H1 (cell line): ENCODE data around the gene JPH3. TPM values are rescaled to one million over a fixed set of nuclear protein-coding genes. Genes with fewer than 3 reads are reported as not detected.

ENCODE experiments used
- CTCF ChIA-PET: fragments of 300-600 bp; sonication (Branson Sonifier 250); formaldehyde crosslinking; loops from one replicate; lab custom pipeline; 2021; ENCODE audit not compliant: partially characterized antibody; lab: Charles Lee
- POLR2A ChIA-PET: fragments of 300-600 bp; sonication (Branson Sonifier 250); formaldehyde crosslinking; loops from one replicate; lab custom pipeline; 2021; ENCODE audit warnings: inconsistent platforms; ENCODE audit not compliant: partially characterized antibody; lab: Charles Lee
- DNase-seq, 2 experiments: peaks; one replicate each; pipeline versions ENCODE4 v3.0.0 to v3.0.0-alpha.2; 2010 to 2022; ENCODE audit warnings: low spot score in 2 of 2, low read depth in 1 of 2, mixed read lengths in 1 of 2
- FAIRE-seq: peaks from 2 replicates; lab custom pipeline; 2011; peaks lifted over from hg19 to GRCh38; lab: Jason Lieb, UNC
- H2AFZ ChIP-seq: 2 replicates; pipeline ENCODE4 v1.8.1; 2012; ENCODE audit warnings: low read length, inconsistent platforms
- H2AK5ac ChIP-seq: 2 replicates; pipeline ENCODE4 v1.6.1; 2013; ENCODE audit warnings: low read depth, low read length
- H2BK120ac ChIP-seq: replicated peaks from 2 replicates; pipeline ENCODE3; 2013; ENCODE audit warnings: low read depth, low read length, inconsistent platforms
- H2BK12ac ChIP-seq: 2 replicates; pipeline ENCODE4 v1.6.1; 2013; ENCODE audit warnings: low read depth, low read length
- H2BK15ac ChIP-seq: 2 replicates; pipeline ENCODE4 v1.6.1; 2013; ENCODE audit warnings: low read length
- H2BK20ac ChIP-seq: 2 replicates; pipeline ENCODE4 v1.6.1; 2013; ENCODE audit warnings: low read length
- H2BK5ac ChIP-seq: 2 replicates; pipeline ENCODE4 v1.6.1; 2013; ENCODE audit warnings: low read depth, low read length
- H3K14ac ChIP-seq: 2 replicates; pipeline ENCODE4 v1.6.1; 2013; ENCODE audit warnings: inconsistent platforms; ENCODE audit not compliant: insufficient read length
- H3K18ac ChIP-seq: 2 replicates; pipeline ENCODE4 v1.6.1; 2013; ENCODE audit warnings: low read length; ENCODE audit errors: extremely low read depth
- H3K23ac ChIP-seq: 2 replicates; pipeline ENCODE4 v1.6.1; 2013; ENCODE audit warnings: inconsistent platforms; ENCODE audit not compliant: insufficient read length
- H3K23me2 ChIP-seq: 2 replicates; pipeline ENCODE4 v1.6.1; 2013; ENCODE audit warnings: low read depth, low read length
- H3K27ac ChIP-seq: 2 replicates; pipeline ENCODE4 v1.6.1; 2011; ENCODE audit warnings: low read depth, low read length, inconsistent platforms
- H3K27me3 ChIP-seq, 4 experiments: replicated peaks in 1 of 4; 1 replicate in 1 of 4; 2 replicates in 3 of 4; pipeline versions ENCODE4 v1.6.1 to v1.8.1; 2011 to 2013; ENCODE audit warnings: low read length in 3 of 4, mild to moderate bottlenecking in 3 of 4, inconsistent platforms in 2 of 4, mixed read lengths in 2 of 4, moderate library complexity in 1 of 4; ENCODE audit not compliant: control insufficient read depth in 3 of 4, insufficient read depth in 3 of 4; ENCODE audit errors: extremely low read depth in 1 of 4
- H3K36me3 ChIP-seq, 4 experiments: 2 replicates each; pipeline versions ENCODE4 v1.6.1 to v1.8.1; 2011 to 2013; ENCODE audit warnings: mild to moderate bottlenecking in 4 of 4, low read length in 3 of 4, moderate library complexity in 2 of 4, control low read depth in 1 of 4, inconsistent platforms in 1 of 4; ENCODE audit not compliant: insufficient read depth in 4 of 4, control insufficient read depth in 2 of 4
- H3K4ac ChIP-seq: replicated peaks from 2 replicates; pipeline ENCODE3; 2013; ENCODE audit warnings: low read length, low read depth, mixed read lengths, inconsistent platforms; ENCODE audit not compliant: insufficient read length
- H3K4me1 ChIP-seq, 4 experiments: replicated peaks in 1 of 4; 1 replicate in 1 of 4; 2 replicates in 3 of 4; pipeline versions ENCODE4 v1.6.1 to v1.8.1; 2011 to 2013; ENCODE audit warnings: low read length in 3 of 4, inconsistent platforms in 2 of 4, mixed read lengths in 1 of 4; ENCODE audit not compliant: insufficient read depth in 4 of 4, control insufficient read depth in 3 of 4
- H3K4me2 ChIP-seq, 2 experiments: 2 replicates each; pipeline versions ENCODE4 v1.6.1 to v1.8.1; 2011 to 2013; ENCODE audit warnings: low read depth in 2 of 2, low read length in 2 of 2, control low read depth in 1 of 2, inconsistent platforms in 1 of 2, mild to moderate bottlenecking in 1 of 2; ENCODE audit not compliant: insufficient read depth in 1 of 2
- H3K4me3 ChIP-seq, 4 experiments: fragments of 200-600, 300-600 bp in 1 of 4; sonication (generic), shearing (Covaris generic), sonication (Bioruptor Twin) in 1 of 4; 2 replicates each; pipeline versions ENCODE4 v1.5.1 to v1.8.1; 2011 to 2016; ENCODE audit warnings: low read length in 4 of 4, low read depth in 3 of 4, control low read depth in 2 of 4, inconsistent platforms in 2 of 4, mild to moderate bottlenecking in 2 of 4, mixed read lengths in 1 of 4, moderate library complexity in 1 of 4; ENCODE audit not compliant: insufficient read depth in 2 of 4; ENCODE audit errors: extremely low read depth in 1 of 4
- H3K56ac ChIP-seq: replicated peaks from 2 replicates; pipeline ENCODE3; 2013; ENCODE audit warnings: low read depth, mild to moderate bottlenecking, mixed read lengths, low read length, inconsistent platforms; ENCODE audit not compliant: insufficient read length
- H3K79me1 ChIP-seq: 2 replicates; pipeline ENCODE4 v1.6.1; 2013; ENCODE audit warnings: low read depth, low read length, control low read depth
- H3K79me2 ChIP-seq, 2 experiments: 2 replicates each; pipeline versions ENCODE4 v1.6.1 to v1.8.1; 2012 to 2013; ENCODE audit warnings: low read length in 2 of 2, mild to moderate bottlenecking in 2 of 2, inconsistent platforms in 1 of 2; ENCODE audit not compliant: insufficient read depth in 2 of 2, control insufficient read depth in 1 of 2
- H3K9ac ChIP-seq, 4 experiments: replicated peaks in 1 of 4; 1 replicate in 1 of 4; 2 replicates in 3 of 4; pipeline versions ENCODE4 v1.6.1 to v1.8.1; 2011 to 2013; ENCODE audit warnings: low read depth in 3 of 4, low read length in 3 of 4, control low read depth in 2 of 4, mild to moderate bottlenecking in 2 of 4, moderate library complexity in 2 of 4, inconsistent platforms in 1 of 4; ENCODE audit errors: extremely low read depth in 1 of 4
- H3K9me3 ChIP-seq, 2 experiments: 2 replicates each; pipeline versions ENCODE4 v1.6.1 to v1.8.1; 2012 to 2013; ENCODE audit warnings: mild to moderate bottlenecking in 2 of 2, moderate library complexity in 2 of 2, control low read depth in 1 of 2, inconsistent platforms in 1 of 2, low read depth in 1 of 2, low read length in 1 of 2, mixed read lengths in 1 of 2; ENCODE audit not compliant: insufficient read depth in 2 of 2
- H4K20me1 ChIP-seq, 2 experiments: replicated peaks in 1 of 2; 2 replicates each; pipeline versions ENCODE3 to v1.8.1; 2011 to 2013; ENCODE audit warnings: inconsistent platforms in 2 of 2, low read length in 2 of 2, mild to moderate bottlenecking in 1 of 2; ENCODE audit not compliant: insufficient read depth in 2 of 2, control insufficient read depth in 1 of 2
- H4K5ac ChIP-seq: 2 replicates; pipeline ENCODE4 v1.6.1; 2013; ENCODE audit warnings: low read length, low read depth, mixed read lengths, inconsistent platforms; ENCODE audit not compliant: insufficient read length
- H4K8ac ChIP-seq: 2 replicates; pipeline ENCODE4 v1.8.0; 2013; ENCODE audit warnings: mild to moderate bottlenecking, moderate library complexity, low read length, inconsistent platforms; ENCODE audit not compliant: insufficient read depth; ENCODE audit errors: extremely low read depth
- H4K91ac ChIP-seq: replicated peaks from 2 replicates; pipeline ENCODE3; 2013; ENCODE audit warnings: low read length, mixed read lengths, inconsistent platforms; ENCODE audit not compliant: insufficient read length
- ASH2L ChIP-seq: fragments of 200-600, 300-600 bp; sonication (generic); IDR thresholded peaks from one replicate; pipeline ENCODE4 v1.7.1; 2017; ENCODE audit warnings: low read length
- BACH1 ChIP-seq: IDR thresholded peaks from 2 replicates; pipeline ENCODE4 v1.6.1; 2012; ENCODE audit warnings: low read length, improper control_type of control experiment
- CBX8 ChIP-seq: fragments of 300-800, 300-1000 bp; sonication (generic); IDR thresholded peaks from 2 replicates; pipeline ENCODE4 v1.7.1; 2016; ENCODE audit warnings: low read depth, low read length, borderline replicate concordance
- GABPA ChIP-seq: IDR thresholded peaks from 2 replicates; pipeline ENCODE4 v1.6.1; 2011; ENCODE audit warnings: mild to moderate bottlenecking, low read length, moderate library complexity, borderline replicate concordance; ENCODE audit not compliant: insufficient read depth
- HDAC2 ChIP-seq, 2 experiments: fragments of 300-600 bp in 1 of 2; sonication (generic) in 1 of 2; IDR thresholded peaks; 2 replicates each; pipeline ENCODE4 v1.6.1; 2011 to 2012; ENCODE audit warnings: low read depth in 2 of 2, low read length in 2 of 2, mild to moderate bottlenecking in 2 of 2, moderate library complexity in 2 of 2, borderline replicate concordance in 1 of 2, inconsistent platforms in 1 of 2
- JUN ChIP-seq: IDR thresholded peaks from 2 replicates; pipeline ENCODE4 v1.6.1; 2011; ENCODE audit warnings: low read depth, mild to moderate bottlenecking, improper control_type of control experiment, low read length
- NRF1 ChIP-seq: IDR thresholded peaks from 2 replicates; pipeline ENCODE4 v1.6.1; 2011; ENCODE audit warnings: mild to moderate bottlenecking, low read depth, low read length, improper control_type of control experiment
- POLR2A ChIP-seq, 2 experiments: IDR thresholded peaks; 1 replicate in 1 of 2; 2 replicates in 1 of 2; pipeline ENCODE4 v1.6.1; 2011; ENCODE audit warnings: low read depth in 2 of 2, low read length in 2 of 2, mild to moderate bottlenecking in 2 of 2; ENCODE audit errors: control extremely low read depth in 1 of 2
- RAD21 ChIP-seq, 2 experiments: IDR thresholded peaks in 1 of 2; conservative IDR thresholded peaks in 1 of 2; 2 replicates each; pipeline ENCODE4 v1.6.1; 2011; ENCODE audit warnings: low read depth in 2 of 2, low read length in 2 of 2, improper control_type of control experiment in 1 of 2, inconsistent platforms in 1 of 2, mild to moderate bottlenecking in 1 of 2, moderate library complexity in 1 of 2
- RNF2 ChIP-seq: fragments of 200-900, 300-1000 bp; sonication (generic); IDR thresholded peaks from 2 replicates; pipeline ENCODE4 v1.7.1; 2016; ENCODE audit warnings: borderline replicate concordance, low read depth, mild to moderate bottlenecking, antibody characterized with exemption, low read length; ENCODE audit not compliant: poor library complexity, severe bottlenecking; ENCODE audit errors: missing control alignments
- SIX5 ChIP-seq: IDR thresholded peaks from 2 replicates; pipeline ENCODE4 v1.6.1; 2011; ENCODE audit warnings: mild to moderate bottlenecking, low read depth, low read length
- TEAD4 ChIP-seq: IDR thresholded peaks from 2 replicates; pipeline ENCODE4 v1.6.1; 2012; ENCODE audit warnings: low read depth, low read length, inconsistent platforms, mixed read lengths
- WGBS, 2 experiments: shearing (Covaris generic) in 1 of 2; methylation state at CpG; one replicate each; pipeline versions ENCODE4 v1.1.6 to v1.1.7; 2013 to 2015; ENCODE audit warnings: low lambda C conversion rate in 2 of 2, mixed read lengths in 2 of 2, inconsistent platforms in 1 of 2, low coverage in 1 of 2, missing lambda C conversion rate in 1 of 2; ENCODE audit not compliant: insufficient replicate concordance in 2 of 2, insufficient coverage in 1 of 2, insufficient read length in 1 of 2; ENCODE audit errors: extremely low coverage in 1 of 2, missing lambda C conversion rate in 1 of 2; 5-methylcytosine and 5-hydroxymethylcytosine counted together
- polyA plus RNA-seq, 7 experiments: library from polyadenylated mRNA; depleted of rRNA in 3 of 7; stranded (reverse) in 5 of 7; unstranded in 2 of 7; fragments of >200 nt in 5 of 7; fragments of 200-250 nt in 2 of 7; gene quantifications; 1 replicate in 5 of 7; 2 replicates in 1 of 7; 4 replicates in 1 of 7; pipeline versions ENCODE4 v1.2.1 to v1.2.3, GENCODE V29; 2011 to 2013; ENCODE audit warnings: missing spikeins in 2 of 7, mixed read lengths in 2 of 7
- total RNA-seq: library from RNA; stranded (reverse); fragmentation: NEBNext Ultra II Directional; extraction: Animal tissue kit (Norgen Biotek cat#: 25700); gene quantifications from 2 replicates; pipeline ENCODE4 v1.2.1, GENCODE V29; 2021
- TF ChIP-seq, protein P1 (sequence below): IDR thresholded peaks from 2 replicates; pipeline ENCODE4 v1.6.1; 2012; ENCODE audit warnings: inconsistent platforms

Gene JPH3
- total and polyA plus RNA-seq, 2 of the 8 experiments (the other 6 are each of a cell fraction or from before 2014, with no cell fraction given), result 10.3 to 28.3 TPM

DNA sequence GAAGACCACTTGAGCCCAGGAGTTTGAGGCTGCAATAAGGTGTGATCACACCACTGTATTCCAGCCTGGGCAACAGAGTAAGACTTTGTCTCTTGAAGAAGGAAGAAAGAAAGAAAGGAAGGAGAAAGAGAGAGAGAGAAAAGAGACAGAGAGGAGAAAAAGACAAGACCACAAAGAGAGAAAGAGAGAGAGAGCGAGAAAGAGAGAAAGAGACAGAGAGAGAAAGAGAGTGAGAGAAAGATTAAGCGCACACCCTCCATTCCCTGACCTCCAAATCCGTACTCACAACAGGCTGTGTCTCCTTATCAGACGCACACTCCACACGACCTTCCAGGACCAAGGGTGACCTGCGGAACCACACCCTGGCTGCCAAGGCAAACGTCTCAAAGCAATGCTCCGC is 143.9 kb downstream of the JPH3 start:
- Histone ChIP-seq H3K18ac (no peak overlapping the region), H3K79me1 (peaks cover 15% of the 10 kb centered on the region), H3K14ac (no peak overlapping the region), H3K4me3 (no peak overlapping the region), H3K56ac (no peak overlapping the region), H2BK5ac (no peak overlapping the region), H3K79me2 (peaks cover 0 to 43% of the 10 kb centered on the region in 2 experiments; a peak in 2 of 4 replicates), H3K4ac (no peak overlapping the region), H3K4me1 (no peaks in the 10 kb centered on the region), H4K5ac (no peak overlapping the region), H2BK120ac (no peak overlapping the region), H2BK15ac (no peak overlapping the region), H2BK12ac (no peak overlapping the region), H3K27ac (no peak overlapping the region), H2BK20ac (no peak overlapping the region), H3K9me3 (no peaks in the 10 kb centered on the region; a peak in 1 of 4 replicates), H4K8ac (no peak overlapping the region), H4K20me1 (peaks cover 11 to 20% of the 10 kb centered on the region in 2 experiments), H4K91ac (no peak overlapping the region), H2AK5ac (no peak overlapping the region), H3K36me3 (peaks cover 15 to 57% (median 43%) of the 10 kb centered on the region in 4 experiments), H3K4me2 (no peak overlapping the region), H3K9ac (no peak overlapping the region), H3K27me3 (no peaks in the 10 kb centered on the region), H3K23me2 (no peaks in the 10 kb centered on the region), H3K23ac (no peak overlapping the region), H2AFZ (no peak overlapping the region)
- CTCF ChIA-PET, result interaction anchor here (1.1 to 1.2 kb wide), 2 partner anchors 18 to 154 kb away, joined by 3 read pairs; no protein-coding TSS in a partner anchor
- DNase-seq (no peak), FAIRE-seq (no peak)
- WGBS, 2 experiments, result 94% methylated on average over 7 of the region's 8 CpGs; no CpG with 5 or more reads in 1 of the 2 experiments
- POLR2A ChIA-PET, result interaction anchor here (1.0 to 2.7 kb wide), 3 partner anchors 8 to 70 kb away, joined by 3 to 11 read pairs (median 3); partner anchors contain the start of gene KLHDC4
- TF ChIP-seq BACH1 (no peak), POLR2A (IDR thresholded peaks at IDR 0.05; ENCODE audit: control extremely low read depth in 1 of 2, low read depth in 2 of 2, low read length in 2 of 2) (no peak), GABPA (no peak), HDAC2 (IDR thresholded peaks at IDR 0.05; ENCODE audit: borderline replicate concordance in 1 of 2, low read depth in 2 of 2, low read length in 2 of 2) (no peak), ASH2L (no peak), NRF1 (no peak), JUN (no peak), TEAD4 (no peak), SIX5 (no peak), RNF2 (no peak), CBX8 (no peak), RAD21 (IDR thresholded peaks at IDR 0.05 in 1 of 2, conservative IDR thresholded peaks at IDR 0.05 in 1 of 2; ENCODE audit: low read depth in 2 of 2, low read length in 2 of 2) (no peak)
- TF ChIP-seq, protein P1, sequence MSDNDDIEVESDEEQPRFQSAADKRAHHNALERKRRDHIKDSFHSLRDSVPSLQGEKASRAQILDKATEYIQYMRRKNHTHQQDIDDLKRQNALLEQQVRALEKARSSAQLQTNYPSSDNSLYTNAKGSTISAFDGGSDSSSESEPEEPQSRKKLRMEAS, result no peak
